ENCODE measurements around the gene PMEPA1.

GRCh38 chr20:57753332-57754164, 43.7 kb upstream of the PMEPA1 start:
- TF ChIP-seq CTCF (IDR thresholded peaks at IDR 0.05) (no peak), POLR2AphosphoS5 (IDR thresholded peaks at IDR 0.05) (no peak), POLR2A (IDR thresholded peaks at IDR 0.05) (no peak), EP300 (IDR thresholded peaks at IDR 0.05) (no peak)
